Measurements from ENCODE around the gene CCDC88B.
"Not testable (repeated sequence)": the region's sequence is repeated elsewhere in the genome, so short reads cannot be mapped to it uniquely, and the experiment has no call there.

The CCDC88B gene

GRCh38 chr11:64320556-64320955 is 19.4 kb upstream of the CCDC88B start:
- DNase-seq (ENCODE audit: low read depth in 2 of 2) = no peak

DNA sequence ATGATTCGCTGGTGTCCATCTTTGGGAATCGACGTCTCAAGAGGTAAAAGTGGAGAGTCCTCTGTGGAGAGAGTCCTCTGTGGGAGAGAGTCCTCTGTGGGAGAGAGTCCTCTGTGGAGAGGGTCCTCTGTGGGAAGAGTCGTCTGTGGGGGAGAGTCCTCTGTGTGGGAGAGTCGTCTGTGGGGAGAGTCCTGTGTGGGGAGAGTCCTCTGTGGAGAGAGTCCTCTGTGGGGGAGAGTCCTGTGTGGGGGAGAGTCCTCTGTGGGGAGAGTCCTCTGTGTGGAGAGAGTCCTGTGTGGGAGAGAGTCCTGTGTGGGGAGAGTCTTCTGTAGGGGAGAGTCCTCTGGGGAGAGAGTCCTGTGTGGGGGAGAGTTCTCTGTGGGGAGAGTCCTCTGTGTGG is 19.0 kb upstream of the CCDC88B start:
- DNase-seq (ENCODE audit: low read depth in 2 of 2) = no peak

GRCh38 chr11:64321533-64321932 is 18.5 kb upstream of the CCDC88B start:
- no peak for DNase-seq (ENCODE audit: low read depth in 2 of 2)

- no peak for DNase-seq (ENCODE audit: low read depth in 2 of 2)
These were observed 17.1 kb upstream of the CCDC88B start for GRCh38 chr11:64322925-64323260.

DNA sequence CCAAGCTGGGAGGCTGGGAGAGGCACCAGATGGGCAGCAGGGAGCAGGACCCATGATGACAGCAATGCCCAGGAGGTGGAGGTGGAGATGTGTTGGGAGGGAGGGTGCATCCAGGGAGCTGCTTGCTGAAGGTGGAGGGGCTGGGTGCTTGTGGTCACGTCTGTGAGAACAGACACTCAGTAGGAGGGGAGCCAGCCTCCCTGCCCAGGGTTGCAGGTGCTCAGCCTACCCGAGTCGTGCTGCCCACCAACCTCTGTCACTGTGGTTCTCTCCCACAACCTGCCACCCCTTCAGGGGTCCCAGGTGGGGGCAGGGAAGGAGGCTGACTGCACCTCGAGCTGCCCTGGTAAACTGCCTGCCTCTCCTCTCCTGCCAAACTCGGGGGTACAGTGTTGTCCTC is 16.6 kb upstream of the CCDC88B start:
- no peak for DNase-seq (ENCODE audit: low read depth in 2 of 2)

- not testable (repeated sequence) for DNase-seq (ENCODE audit: low read depth in 2 of 2)
These were observed 16.0 kb upstream of the CCDC88B start for GRCh38 chr11:64323984-64324383.

DNA sequence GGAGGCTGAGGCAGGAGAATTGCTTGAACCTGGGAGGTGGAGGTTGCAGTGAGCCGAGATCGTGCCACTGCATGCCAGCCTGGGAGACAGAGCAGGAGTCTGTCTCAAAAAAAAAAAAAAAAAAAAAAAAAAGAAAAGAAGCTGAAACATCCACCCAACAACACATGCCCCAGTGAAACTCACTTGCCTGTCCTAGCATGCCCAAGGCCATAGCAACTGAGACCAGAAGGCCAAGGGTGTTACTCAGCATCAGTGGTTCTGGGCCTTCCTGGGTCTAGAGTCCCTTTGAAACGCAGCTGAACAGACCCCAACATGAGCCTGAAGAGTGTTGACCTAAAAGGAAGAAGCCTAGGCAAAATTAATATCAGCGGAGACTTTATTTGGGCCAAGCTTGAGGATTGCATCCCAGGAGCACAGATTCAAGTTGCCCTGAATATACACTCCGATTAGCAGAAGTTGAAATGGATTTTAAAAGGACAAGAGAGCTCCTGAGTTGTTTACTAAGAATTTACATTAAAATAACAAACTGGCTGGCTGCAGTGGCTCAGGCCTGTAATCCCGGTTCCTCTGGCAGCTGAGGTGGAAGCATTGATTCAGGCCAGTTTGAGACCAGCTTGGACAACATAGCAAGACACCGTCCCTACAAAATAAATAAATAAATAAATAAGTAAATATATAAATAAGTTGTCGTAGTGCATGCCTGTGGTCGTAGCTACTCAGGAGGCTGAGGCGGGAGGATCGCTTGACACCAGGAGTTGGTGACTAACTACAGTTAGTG is 15.1 kb upstream of the CCDC88B start:
- DNase-seq (ENCODE audit: low read depth in 2 of 2) = no peak

GRCh38 chr11:64327375-64327774 is 12.6 kb upstream of the CCDC88B start:
- no peak for DNase-seq (ENCODE audit: low read depth in 2 of 2)

GRCh38 chr11:64327993-64328392 is 12.0 kb upstream of the CCDC88B start:
- no peak for DNase-seq (ENCODE audit: low read depth in 2 of 2)

GRCh38 chr11:64330888-64331287 is 9.1 kb upstream of the CCDC88B start:
- DNase-seq (ENCODE audit: low read depth in 2 of 2) = no peak

DNA sequence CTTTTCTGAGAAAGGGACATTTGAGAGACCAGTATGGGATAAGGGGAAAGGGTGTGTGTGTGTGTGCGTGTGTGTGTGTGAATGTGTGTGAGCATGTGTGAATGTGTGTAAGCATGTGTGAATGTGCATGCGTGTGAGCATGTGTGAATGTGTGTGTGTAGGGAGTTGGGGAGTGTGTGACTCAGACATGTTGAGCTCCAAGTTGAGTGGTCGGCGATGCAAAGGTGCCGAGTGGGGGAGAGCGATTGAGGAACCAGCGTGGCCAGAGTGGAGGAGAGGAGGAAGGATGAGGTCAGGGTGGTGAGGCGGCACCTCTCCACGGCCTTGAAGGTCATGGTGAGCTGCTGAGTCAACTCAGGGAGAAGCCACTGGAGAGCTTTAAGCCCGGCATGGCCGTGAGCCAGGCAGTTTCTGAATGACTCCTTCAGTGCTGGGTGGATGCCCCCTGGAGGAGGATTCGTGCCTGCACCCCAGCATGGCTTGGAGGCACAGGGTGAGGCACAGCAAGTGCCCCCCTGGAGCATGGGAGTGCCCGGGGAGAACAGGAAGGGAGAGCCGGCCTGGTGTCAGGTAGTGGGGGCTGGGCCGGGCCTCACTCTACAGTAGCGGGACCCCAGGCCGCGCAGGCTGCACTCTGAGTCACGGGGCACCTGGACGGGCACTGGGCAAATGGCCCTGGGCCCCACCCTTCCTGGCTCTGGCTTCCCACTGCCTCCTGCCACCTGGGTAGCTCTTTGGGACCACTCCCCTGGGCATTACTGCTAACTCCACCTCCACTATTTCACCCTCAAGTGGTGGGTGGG is 8.2 kb upstream of the CCDC88B start:
- peak; percentile 66 to 75 for DNase-seq (ENCODE audit: low read depth in 2 of 2)

GRCh38 chr11:64333556-64333955 is 6.4 kb upstream of the CCDC88B start:
- DNase-seq (ENCODE audit: low read depth in 2 of 2) = no peak

DNA sequence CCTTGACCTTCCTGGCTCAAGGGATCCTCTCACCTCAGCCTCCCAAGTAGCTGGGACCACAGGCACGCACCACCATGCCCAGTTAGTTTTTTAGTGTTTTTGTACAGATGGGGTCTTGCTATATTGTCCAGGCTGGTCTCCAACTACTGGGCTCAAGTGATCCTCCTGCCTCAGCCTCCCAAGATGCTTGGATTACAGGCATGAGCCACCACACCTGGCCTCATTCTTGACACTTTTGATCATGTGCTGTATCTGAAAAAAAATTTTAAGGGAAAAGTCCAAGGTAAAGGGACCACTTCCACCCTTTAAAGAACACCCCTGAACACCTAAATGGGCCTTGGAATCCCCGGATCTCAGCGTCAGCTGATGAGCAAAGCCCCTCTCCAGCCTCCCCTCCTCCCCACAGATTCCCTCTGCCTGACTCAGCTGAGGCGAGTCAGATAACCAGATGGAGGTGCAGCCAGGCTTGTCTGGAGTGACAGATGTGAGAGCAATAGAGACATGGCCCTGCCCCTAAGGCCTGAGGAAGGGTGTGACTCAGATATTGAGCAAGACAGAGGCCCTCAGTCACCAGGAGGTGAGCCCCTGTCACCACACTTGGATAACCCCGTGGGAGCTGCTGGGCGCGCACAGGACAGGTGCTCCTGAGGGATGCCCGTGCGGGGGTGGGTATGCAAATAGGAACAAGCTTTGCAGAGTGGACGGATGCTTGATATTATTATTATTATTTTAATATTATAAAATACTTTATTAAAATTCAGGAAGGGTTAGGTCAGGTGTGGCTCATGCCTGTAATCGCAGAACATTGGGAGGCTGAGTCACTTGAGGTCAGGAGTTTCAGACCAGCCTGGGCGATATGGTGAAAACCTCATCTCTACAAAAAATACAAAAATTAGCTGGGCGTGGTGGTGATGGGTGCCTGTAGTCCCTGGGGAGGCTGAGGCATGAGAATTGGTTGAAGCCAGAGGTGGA is 5.0 kb upstream of the CCDC88B start:
- no peak for DNase-seq (ENCODE audit: low read depth in 2 of 2)

DNA sequence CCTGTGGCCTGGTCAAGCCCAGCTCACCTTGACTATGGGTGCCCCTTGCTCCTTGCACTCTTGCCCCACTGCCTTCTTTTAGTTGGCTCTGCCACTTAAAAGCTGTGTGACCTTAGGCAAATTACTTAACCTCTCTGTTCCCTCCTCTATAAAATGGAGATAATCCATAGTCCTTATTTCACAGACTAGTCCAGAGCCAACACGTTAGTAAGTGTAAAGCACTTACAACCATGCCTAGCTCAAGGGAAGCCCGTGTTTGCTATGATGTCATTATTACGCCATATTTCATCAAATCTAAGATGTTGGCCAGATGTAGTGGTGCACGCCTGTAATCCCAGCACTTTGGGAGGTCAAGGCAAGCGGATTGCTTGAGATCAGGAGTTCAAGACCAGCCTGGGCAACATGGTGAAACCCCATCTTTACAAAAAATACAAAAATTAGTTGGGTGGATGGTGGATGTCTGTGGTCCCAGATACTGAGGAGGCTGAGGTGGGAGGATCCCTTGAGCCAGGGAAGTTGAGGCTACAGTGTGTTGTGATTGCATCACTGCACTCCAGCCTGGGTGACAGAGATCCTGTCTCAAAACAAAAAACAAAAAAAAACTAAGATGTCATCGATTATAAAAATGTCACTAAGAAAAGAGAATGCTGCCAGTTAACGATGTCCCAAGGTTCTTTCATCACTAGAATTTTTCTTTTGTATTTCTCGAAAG is 2.3 kb upstream of the CCDC88B start:
- no peak for DNase-seq (ENCODE audit: low read depth in 2 of 2)

- no peak for DNase-seq (ENCODE audit: low read depth in 2 of 2)
These were observed 1.3 kb upstream of the CCDC88B start for GRCh38 chr11:64338716-64339115.

GRCh38 chr11:64339286-64339685 is 718 bp upstream of the CCDC88B start:
- no peak for DNase-seq (ENCODE audit: low read depth in 2 of 2)

GRCh38 chr11:64340671-64341335 is 799 bp downstream of the CCDC88B start:
- DNase-seq (ENCODE audit: low read depth in 2 of 2) = peak; percentile 67 to 88

DNA sequence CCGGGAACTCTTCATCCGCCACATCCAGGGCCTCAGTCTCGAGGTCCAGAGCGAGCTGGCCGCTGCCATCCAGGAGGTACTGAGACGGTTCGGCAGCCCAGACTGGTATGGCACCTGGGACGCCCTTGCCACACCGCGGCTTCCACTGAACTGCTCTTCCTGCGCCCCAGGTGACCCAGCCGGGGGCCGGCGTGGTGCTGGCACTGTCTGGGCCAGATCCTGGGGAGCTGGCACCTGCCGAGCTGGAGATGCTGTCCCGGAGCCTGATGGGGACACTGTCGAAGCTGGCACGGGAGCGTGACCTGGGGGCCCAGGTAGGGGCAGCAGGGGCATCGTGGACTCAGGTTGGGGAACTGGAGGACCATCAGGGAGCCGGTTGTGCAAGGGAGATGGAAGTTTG is 1.4 kb downstream of the CCDC88B start:
- no peak for DNase-seq (ENCODE audit: low read depth in 2 of 2)

- DNase-seq (ENCODE audit: low read depth in 2 of 2) = peak; percentile 87 to 96
These were observed 2.1 kb downstream of the CCDC88B start for GRCh38 chr11:64341851-64342791.

All from stimulated activated CD4-positive, alpha-beta T cell treated with anti-CD3 and anti-CD28 coated beads, Interleukin-4, amount 100 ng/mL, for 48 hours (primary cell).